Skeletal muscle tissue (tissue), 4 donors: ENCODE data around the gene PARD3B. TPM values are rescaled to one million over a fixed set of nuclear protein-coding genes. Genes with fewer than 3 reads are reported as not detected.

Experiments used
- H3K27ac ChIP-seq: one replicate; pipeline ENCODE4 v1.7.0; 2013; ENCODE audit warnings: mild to moderate bottlenecking, low read depth, low read length, inconsistent platforms
- H3K27me3 ChIP-seq, 3 donors: one replicate each; pipeline ENCODE4 v1.7.0; 2013; ENCODE audit warnings: low read length in 3 of 3; ENCODE audit not compliant: control insufficient read depth in 3 of 3, insufficient read depth in 3 of 3
- H3K36me3 ChIP-seq, 3 donors: one replicate each; pipeline ENCODE4 v1.7.0; 2013; ENCODE audit warnings: low read length in 3 of 3; ENCODE audit not compliant: control insufficient read depth in 3 of 3, insufficient read depth in 3 of 3
- H3K4me1 ChIP-seq, 3 donors: one replicate each; pipeline ENCODE4 v1.7.0; 2013; ENCODE audit warnings: low read length in 3 of 3, mild to moderate bottlenecking in 3 of 3; ENCODE audit not compliant: control insufficient read depth in 3 of 3, insufficient read depth in 3 of 3
- H3K4me3 ChIP-seq, 3 donors: one replicate each; pipeline ENCODE4 v1.7.0; 2013; ENCODE audit warnings: low read length in 3 of 3
- H3K9ac ChIP-seq, 3 donors: one replicate each; pipeline ENCODE4 v1.7.0; 2013; ENCODE audit warnings: low read length in 3 of 3, mild to moderate bottlenecking in 3 of 3, moderate library complexity in 2 of 3, low read depth in 1 of 3
- H3K9me3 ChIP-seq, 3 donors: one replicate each; pipeline ENCODE4 v1.7.0; 2013; ENCODE audit warnings: low read length in 3 of 3; ENCODE audit not compliant: control insufficient read depth in 3 of 3
- total RNA-seq: library from RNA; depleted of rRNA; stranded (reverse); fragments of >200 nt; gene quantifications from one replicate; pipeline ENCODE4 v1.2.3, GENCODE V29; 2014
- donor health status: Osteomylitis.

The PARD3B gene
- total RNA-seq, 1 donor from 2014 or later: 19.8 TPM

DNA sequence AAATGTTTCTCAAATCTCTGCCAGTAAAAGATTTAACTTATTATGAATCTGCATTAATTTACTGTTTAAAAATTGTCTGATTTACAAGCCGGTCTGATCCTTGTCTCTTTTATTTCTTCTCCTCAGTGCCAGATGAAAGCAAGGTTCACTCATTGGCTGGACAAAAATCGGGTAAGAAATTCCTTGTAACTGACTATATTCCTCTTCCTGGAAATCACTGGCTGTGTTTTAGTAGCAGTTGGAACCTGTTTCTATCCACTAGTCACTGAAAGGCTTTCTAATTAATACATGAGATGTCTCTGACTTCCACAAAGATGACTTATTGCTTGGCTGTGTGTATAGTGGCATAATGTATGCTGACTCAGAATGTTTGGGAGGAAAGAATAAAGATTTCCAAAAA is 700.4 kb downstream of the PARD3B start:
- H3K9me3 ChIP-seq: no peaks in the 10 kb centered on the region
- no peaks in the 10 kb centered on the region for H3K36me3 ChIP-seq
- no peak overlapping the region for H3K9ac ChIP-seq
- H3K4me3 ChIP-seq: no peak overlapping the region
- H3K27ac ChIP-seq: no peak overlapping the region
- H3K4me1 ChIP-seq: no peaks in the 10 kb centered on the region
- no peaks in the 10 kb centered on the region for H3K27me3 ChIP-seq

DNA sequence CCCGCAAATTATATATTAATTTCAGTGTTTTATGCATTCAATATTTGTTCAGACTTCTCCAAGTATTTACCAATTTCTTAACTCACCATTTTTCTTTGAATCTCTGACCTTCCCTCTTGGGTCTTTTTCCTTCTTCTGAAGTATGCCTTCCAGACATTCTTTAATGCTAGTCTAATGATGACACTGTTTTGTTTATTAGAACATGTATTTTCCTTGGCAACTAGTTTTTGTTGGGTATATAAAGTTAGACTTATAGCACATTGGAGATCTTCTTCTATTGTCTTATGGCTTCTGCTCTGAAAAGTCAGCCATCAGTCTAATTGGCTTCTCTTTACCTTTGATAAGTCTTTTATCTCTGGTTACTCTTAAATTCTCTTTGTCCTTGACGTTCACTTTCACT is 713.8 kb downstream of the PARD3B start:
- H3K4me1 ChIP-seq: no peaks in the 10 kb centered on the region
- no peak overlapping the region for H3K27ac ChIP-seq
- H3K9me3 ChIP-seq: no peaks in the 10 kb centered on the region
- H3K4me3 ChIP-seq: no peak overlapping the region
- H3K27me3 ChIP-seq: no peaks in the 10 kb centered on the region
- no peak overlapping the region for H3K9ac ChIP-seq
- no peaks in the 10 kb centered on the region for H3K36me3 ChIP-seq

DNA sequence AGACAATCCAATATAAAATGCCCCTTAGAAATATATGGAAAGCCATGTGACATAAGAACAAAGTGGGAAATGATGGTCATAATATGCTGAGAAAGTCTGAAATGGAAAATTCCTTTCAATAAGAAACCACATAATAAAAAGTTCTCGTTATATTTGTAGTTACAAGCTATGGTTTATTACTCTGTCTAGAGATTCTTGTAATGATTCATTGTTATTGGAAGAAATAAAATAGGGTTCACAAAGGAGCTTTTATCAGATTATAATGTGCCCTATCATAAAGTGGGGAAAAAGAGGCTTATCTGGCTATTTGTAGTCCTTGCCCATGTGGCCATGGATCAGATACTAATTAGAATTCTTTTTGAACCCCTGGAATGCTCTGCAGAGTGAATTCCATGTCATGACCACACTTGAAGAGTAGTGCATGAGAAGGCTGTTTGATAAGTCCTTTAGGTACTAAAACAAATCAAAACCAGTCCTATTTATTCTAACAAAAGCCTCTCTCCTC is 716.3 kb downstream of the PARD3B start:
- no peaks in the 10 kb centered on the region for H3K4me1 ChIP-seq
- H3K9me3 ChIP-seq: no peaks in the 10 kb centered on the region
- H3K27me3 ChIP-seq: no peaks in the 10 kb centered on the region
- H3K27ac ChIP-seq: no peak overlapping the region
- no peak overlapping the region for H3K9ac ChIP-seq
- H3K36me3 ChIP-seq: no peaks in the 10 kb centered on the region
- no peak overlapping the region for H3K4me3 ChIP-seq

- H3K4me3 ChIP-seq: no peak overlapping the region
- no peaks in the 10 kb centered on the region for H3K36me3 ChIP-seq
- no peaks in the 10 kb centered on the region for H3K4me1 ChIP-seq
- no peaks in the 10 kb centered on the region for H3K9me3 ChIP-seq
- H3K27ac ChIP-seq: no peak overlapping the region
- H3K9ac ChIP-seq: no peak overlapping the region
- H3K27me3 ChIP-seq: no peaks in the 10 kb centered on the region
These were observed 722.0 kb downstream of the PARD3B start for GRCh38 chr2:205267323-205267722.

- H3K4me3 ChIP-seq: no peak overlapping the region
- H3K36me3 ChIP-seq: no peaks in the 10 kb centered on the region
- H3K27ac ChIP-seq: no peak overlapping the region
- no peaks in the 10 kb centered on the region for H3K9me3 ChIP-seq
- no peaks in the 10 kb centered on the region for H3K27me3 ChIP-seq
- no peaks in the 10 kb centered on the region for H3K4me1 ChIP-seq
- H3K9ac ChIP-seq: no peak overlapping the region
These were observed 725.4 kb downstream of the PARD3B start for GRCh38 chr2:205270689-205271088.

- Histone ChIP-seq H3K9ac (no peak overlapping the region), H3K27me3 (no peaks in the 10 kb centered on the region), H3K4me1 (no peaks in the 10 kb centered on the region), H3K27ac (no peak overlapping the region), H3K4me3 (no peak overlapping the region), H3K9me3 (no peaks in the 10 kb centered on the region), H3K36me3 (no peaks in the 10 kb centered on the region)
These were observed 727.9 kb downstream of the PARD3B start for GRCh38 chr2:205273148-205273547.

GRCh38 chr2:205273627-205274026 is 728.4 kb downstream of the PARD3B start:
- Histone ChIP-seq H3K9ac (no peak overlapping the region), H3K4me3 (no peak overlapping the region), H3K27ac (no peak overlapping the region)

DNA sequence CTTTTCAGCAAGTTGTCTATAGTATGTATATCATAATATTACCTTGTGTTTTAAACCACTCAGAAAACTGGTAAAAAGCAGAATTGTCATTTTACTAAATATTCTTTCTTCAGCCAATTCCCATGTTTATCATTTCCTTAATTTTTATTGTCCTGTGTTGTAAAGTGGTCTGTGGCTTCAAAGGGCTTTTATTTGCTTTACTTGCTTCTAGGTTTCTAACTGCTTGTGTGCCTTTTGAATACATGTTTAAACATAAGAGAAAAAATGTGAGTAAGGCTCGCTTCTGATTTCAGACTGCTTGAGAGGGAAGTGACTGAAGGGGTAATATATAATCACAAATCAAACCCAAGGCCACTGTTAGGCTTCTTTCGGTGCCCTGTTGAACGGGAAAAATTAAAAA is 729.5 kb downstream of the PARD3B start:
- no peaks in the 10 kb centered on the region for H3K27me3 ChIP-seq
- no peaks in the 10 kb centered on the region for H3K4me1 ChIP-seq
- no peaks in the 10 kb centered on the region for H3K36me3 ChIP-seq
- H3K9ac ChIP-seq: no peak overlapping the region
- no peak overlapping the region for H3K27ac ChIP-seq
- H3K4me3 ChIP-seq: no peak overlapping the region
- H3K9me3 ChIP-seq: no peaks in the 10 kb centered on the region

More at GRCh38 chr2:205273627-205274026, 728.4 kb downstream of the PARD3B start:
- Histone ChIP-seq H3K36me3 (no peaks in the 10 kb centered on the region), H3K27me3 (no peaks in the 10 kb centered on the region), H3K4me1 (no peaks in the 10 kb centered on the region), H3K9me3 (no peaks in the 10 kb centered on the region)

DNA sequence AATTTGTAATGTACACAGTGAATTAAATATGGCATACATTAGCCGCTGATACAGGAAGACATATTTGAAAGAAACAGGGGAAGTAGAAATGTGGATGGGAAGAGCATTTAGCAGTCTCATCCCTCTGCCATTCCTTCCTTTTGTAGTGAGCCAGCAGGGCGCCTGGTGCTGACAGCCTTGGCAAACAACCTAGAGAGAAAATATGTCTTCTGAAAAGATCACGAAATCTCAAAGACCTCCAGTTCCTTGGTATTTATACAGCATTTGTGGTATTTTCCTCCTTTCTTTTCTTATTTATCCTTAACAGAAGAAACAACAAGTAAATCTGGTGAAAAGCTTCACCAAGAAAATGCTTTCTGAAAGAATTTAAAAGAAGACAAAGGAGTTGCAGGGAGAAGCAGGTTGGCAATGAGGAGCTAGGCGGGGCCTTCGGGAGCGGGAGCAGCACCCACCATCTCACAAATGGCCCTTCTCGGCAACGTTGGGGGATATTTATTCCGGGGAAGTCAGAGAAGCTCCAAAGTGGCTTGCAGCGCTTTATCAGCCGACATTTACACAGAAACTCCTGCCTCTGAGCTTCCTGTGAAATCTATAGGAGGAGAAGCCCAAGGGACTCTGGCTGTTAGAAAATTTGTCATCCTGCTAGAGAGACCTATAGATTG is 731.0 kb downstream of the PARD3B start:
- Histone ChIP-seq H3K27ac (no peak overlapping the region), H3K9me3 (no peaks in the 10 kb centered on the region), H3K36me3 (no peaks in the 10 kb centered on the region), H3K4me1 (no peaks in the 10 kb centered on the region), H3K4me3 (no peak overlapping the region), H3K9ac (no peak overlapping the region), H3K27me3 (no peaks in the 10 kb centered on the region)

DNA sequence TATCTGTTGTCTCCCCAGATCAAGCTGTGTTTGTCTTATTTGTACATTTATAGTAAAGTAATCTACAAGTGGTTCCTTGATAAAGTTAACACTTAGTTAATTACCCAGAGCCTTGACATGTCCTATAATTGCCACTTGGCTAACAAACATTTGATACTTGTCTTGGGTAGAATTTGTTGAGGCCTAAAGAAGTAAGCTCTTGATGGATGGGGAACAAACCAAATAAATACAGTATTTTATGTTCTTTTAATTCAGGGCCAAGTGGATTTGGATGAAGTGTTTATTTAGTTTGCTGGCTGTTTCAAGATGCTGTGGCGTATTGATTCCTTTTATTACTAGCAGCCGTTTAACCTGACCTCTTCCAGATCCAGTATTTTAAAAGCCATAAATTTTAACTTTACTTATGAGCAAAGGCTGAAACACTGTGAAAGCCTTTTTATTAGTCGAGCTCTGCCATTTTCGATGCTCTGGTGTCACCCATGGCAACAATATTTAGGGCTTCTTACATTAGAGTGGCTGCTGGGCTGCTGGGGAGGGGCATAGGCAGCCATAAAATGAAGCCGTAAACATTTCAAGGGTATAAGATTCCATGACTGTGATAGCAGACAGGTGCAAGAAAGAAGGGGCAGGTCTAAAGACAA is 735.4 kb downstream of the PARD3B start:
- no peak overlapping the region for H3K9ac ChIP-seq
- H3K4me1 ChIP-seq: no peaks in the 10 kb centered on the region
- H3K4me3 ChIP-seq: no peak overlapping the region
- no peaks in the 10 kb centered on the region for H3K27me3 ChIP-seq
- H3K27ac ChIP-seq: no peak overlapping the region
- no peaks in the 10 kb centered on the region for H3K36me3 ChIP-seq
- no peaks in the 10 kb centered on the region for H3K9me3 ChIP-seq
